KMS-11 (cell line): Measurements from ENCODE around the gene SNX7.

Source experiments
- H2AFZ ChIP-seq: fragments of 200-600 bp; sonication (generic); 2 replicates; pipeline ENCODE4 v1.6.1; 2016; ENCODE audit warnings: antibody characterized with exemption, mixed run types, low read depth
- H3K27ac ChIP-seq: fragments of 200-600 bp; sonication (generic); 2 replicates; pipeline ENCODE4 v1.6.1; 2016; ENCODE audit warnings: mild to moderate bottlenecking, mixed run types
- H3K27me3 ChIP-seq: fragments of 200-600 bp; sonication (generic); 2 replicates; pipeline ENCODE4 v1.6.1; 2017; ENCODE audit warnings: mild to moderate bottlenecking, low read depth, mixed run types, moderate library complexity; ENCODE audit not compliant: insufficient read depth
- H3K36me3 ChIP-seq: fragments of 200-600 bp; sonication (generic); 2 replicates; pipeline ENCODE4 v1.6.1; 2017; ENCODE audit warnings: mild to moderate bottlenecking, mixed run types; ENCODE audit not compliant: insufficient read depth
- H3K4me1 ChIP-seq: fragments of 200-600 bp; sonication (generic); 2 replicates; pipeline ENCODE4 v1.6.1; 2016; ENCODE audit warnings: mild to moderate bottlenecking, low read depth, mixed run types; ENCODE audit not compliant: poor library complexity, severe bottlenecking
- H3K4me2 ChIP-seq: fragments of 200-600 bp; sonication (generic); 2 replicates; pipeline ENCODE4 v1.7.0; 2016; ENCODE audit warnings: mild to moderate bottlenecking, mixed run types
- H3K4me3 ChIP-seq: fragments of 200-600 bp; sonication (generic); IDR thresholded peaks from 2 replicates; pipeline ENCODE4 v1.6.1; 2017; ENCODE audit warnings: low read depth, low read length, mixed read lengths; ENCODE audit not compliant: insufficient read depth
- H3K79me2 ChIP-seq: fragments of 200-600 bp; sonication (generic); 2 replicates; pipeline ENCODE4 v1.6.1; 2016; ENCODE audit warnings: low read depth, mixed run types; ENCODE audit not compliant: insufficient read depth
- H3K9ac ChIP-seq: fragments of 200-600 bp; sonication (generic); 2 replicates; pipeline ENCODE4 v1.6.1; 2016; ENCODE audit warnings: mild to moderate bottlenecking, mixed run types
- H4K20me1 ChIP-seq: fragments of 200-600 bp; sonication (generic); 2 replicates; pipeline ENCODE4 v1.6.1; 2016; ENCODE audit warnings: mild to moderate bottlenecking, mixed run types; ENCODE audit not compliant: insufficient read depth
- TF ChIP-seq, protein P1 (sequence below): fragments of 200-600 bp; sonication (generic); conservative IDR thresholded peaks from 2 replicates; pipeline ENCODE4 v1.6.1; 2017; ENCODE audit warnings: low read depth, mild to moderate bottlenecking, antibody characterized with exemption, low read length, moderate library complexity, mixed read lengths

SNX7 gene

GRCh38 chr1:98796049-98796448 is 134.5 kb downstream of the SNX7 start:
- H3K4me1 ChIP-seq, result no peaks in the 10 kb centered on the region
- H3K27ac ChIP-seq, result no peak overlapping the region
- TF ChIP-seq, protein P1, sequence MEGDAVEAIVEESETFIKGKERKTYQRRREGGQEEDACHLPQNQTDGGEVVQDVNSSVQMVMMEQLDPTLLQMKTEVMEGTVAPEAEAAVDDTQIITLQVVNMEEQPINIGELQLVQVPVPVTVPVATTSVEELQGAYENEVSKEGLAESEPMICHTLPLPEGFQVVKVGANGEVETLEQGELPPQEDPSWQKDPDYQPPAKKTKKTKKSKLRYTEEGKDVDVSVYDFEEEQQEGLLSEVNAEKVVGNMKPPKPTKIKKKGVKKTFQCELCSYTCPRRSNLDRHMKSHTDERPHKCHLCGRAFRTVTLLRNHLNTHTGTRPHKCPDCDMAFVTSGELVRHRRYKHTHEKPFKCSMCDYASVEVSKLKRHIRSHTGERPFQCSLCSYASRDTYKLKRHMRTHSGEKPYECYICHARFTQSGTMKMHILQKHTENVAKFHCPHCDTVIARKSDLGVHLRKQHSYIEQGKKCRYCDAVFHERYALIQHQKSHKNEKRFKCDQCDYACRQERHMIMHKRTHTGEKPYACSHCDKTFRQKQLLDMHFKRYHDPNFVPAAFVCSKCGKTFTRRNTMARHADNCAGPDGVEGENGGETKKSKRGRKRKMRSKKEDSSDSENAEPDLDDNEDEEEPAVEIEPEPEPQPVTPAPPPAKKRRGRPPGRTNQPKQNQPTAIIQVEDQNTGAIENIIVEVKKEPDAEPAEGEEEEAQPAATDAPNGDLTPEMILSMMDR, result no peak

DNA sequence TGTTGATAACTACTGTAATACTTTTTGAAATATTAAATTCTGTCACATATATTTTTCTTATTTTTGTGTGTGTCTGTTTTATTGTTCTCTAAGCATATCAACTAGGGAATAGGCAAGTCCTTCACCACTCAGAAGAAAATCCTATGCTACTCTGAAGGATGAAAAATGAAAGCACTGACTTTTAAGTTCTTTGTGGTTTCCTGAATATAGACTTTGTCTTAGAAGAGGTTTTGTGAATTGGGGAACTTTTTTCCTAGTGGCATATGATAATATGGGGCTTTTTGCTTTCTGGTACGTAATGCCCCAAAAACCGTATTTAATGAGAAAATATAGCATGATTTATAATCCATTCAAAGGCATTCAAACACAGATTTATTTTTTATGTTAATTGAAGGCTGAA is 136.0 kb downstream of the SNX7 start:
- Histone ChIP-seq H3K4me3 (no peak overlapping the region), H3K36me3 (no peaks in the 10 kb centered on the region), H3K4me2 (no peak overlapping the region), H3K27ac (no peak overlapping the region), H3K79me2 (no peaks in the 10 kb centered on the region), H2AFZ (no peak overlapping the region), H3K9ac (no peak overlapping the region), H3K27me3 (no peaks in the 10 kb centered on the region), H3K4me1 (no peaks in the 10 kb centered on the region), H4K20me1 (no peaks in the 10 kb centered on the region)
- TF ChIP-seq, protein P1, result no peak

More at GRCh38 chr1:98796049-98796448, 134.5 kb downstream of the SNX7 start:
- no peaks in the 10 kb centered on the region for H3K27me3 ChIP-seq
- no peak overlapping the region for H3K4me2 ChIP-seq
- H3K4me3 ChIP-seq, result no peak overlapping the region
- no peaks in the 10 kb centered on the region for H3K36me3 ChIP-seq
- no peaks in the 10 kb centered on the region for H3K79me2 ChIP-seq
- no peak overlapping the region for H3K9ac ChIP-seq
- H4K20me1 ChIP-seq, result no peaks in the 10 kb centered on the region
- H2AFZ ChIP-seq, result no peak overlapping the region
